ENCODE measurements around the gene METTL2A. TPM values are rescaled to one million over a fixed set of nuclear protein-coding genes. Genes with fewer than 3 reads are reported as not detected.

METTL2A gene
- total RNA-seq, 1 donor from 2014 or later = 19.6 TPM

Other genes with a start within 250 kb of the METTL2A start
- gene EFCAB3, start 43.3 kb upstream of the METTL2A start, total RNA-seq = 0.27 TPM in 1 of 2 replicates, not detected in the other
- 46.9 and 50.5 TPM in 2 replicates for gene TLK2, start 54.9 kb downstream of the METTL2A start, total RNA-seq
- 0.59 and 0.74 TPM in 2 replicates for gene MRC2, start 203.8 kb downstream of the METTL2A start, total RNA-seq